Left renal pelvis (tissue), 4 donors: ENCODE results near the gene COL5A1. TPM values are rescaled to one million over a fixed set of nuclear protein-coding genes. Genes with fewer than 3 reads are reported as not detected.
"Not testable (repeated sequence)": the region's sequence is repeated elsewhere in the genome, so short reads cannot be mapped to it uniquely, and the experiment has no call there.

Source experiments
- DNase-seq, 4 donors: peaks; one replicate each; pipeline ENCODE4 v3.0.0-alpha.2; 2013; ENCODE audit warnings: low read depth in 4 of 4, low spot score in 3 of 4
- polyA plus RNA-seq, 4 donors: library from polyadenylated mRNA; unstranded; fragments of 120-200 nt; gene quantifications; one replicate each; pipeline ENCODE4 v1.2.1, GENCODE V29; 2013; ENCODE audit not compliant: insufficient read length in 4 of 4

COL5A1 gene
- polyA plus RNA-seq, 4 donors: 90.9 to 424 (median 114) TPM

DNA sequence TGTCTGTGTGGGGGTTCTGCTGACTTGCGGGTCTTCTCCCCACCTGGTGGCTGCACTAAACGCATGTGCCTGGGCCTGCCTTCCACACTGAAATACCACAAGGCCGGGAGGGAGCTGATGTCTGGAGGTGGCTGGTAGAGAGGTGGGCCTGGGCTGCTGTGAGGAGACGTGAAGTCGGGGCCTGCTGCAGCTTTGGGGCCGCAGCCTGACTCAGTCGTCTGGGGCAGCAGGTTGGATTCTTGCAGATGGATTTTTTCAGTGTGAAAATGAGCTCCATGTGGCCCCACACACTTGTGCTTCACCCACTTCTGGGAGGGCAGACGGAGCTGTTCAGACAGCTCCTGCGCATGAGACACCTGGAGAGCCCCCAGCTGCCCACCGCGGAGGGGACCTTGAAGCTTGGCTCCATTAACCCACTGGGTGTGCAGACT, 29.3 kb downstream of the COL5A1 start:
- DNase-seq: no peak

DNA sequence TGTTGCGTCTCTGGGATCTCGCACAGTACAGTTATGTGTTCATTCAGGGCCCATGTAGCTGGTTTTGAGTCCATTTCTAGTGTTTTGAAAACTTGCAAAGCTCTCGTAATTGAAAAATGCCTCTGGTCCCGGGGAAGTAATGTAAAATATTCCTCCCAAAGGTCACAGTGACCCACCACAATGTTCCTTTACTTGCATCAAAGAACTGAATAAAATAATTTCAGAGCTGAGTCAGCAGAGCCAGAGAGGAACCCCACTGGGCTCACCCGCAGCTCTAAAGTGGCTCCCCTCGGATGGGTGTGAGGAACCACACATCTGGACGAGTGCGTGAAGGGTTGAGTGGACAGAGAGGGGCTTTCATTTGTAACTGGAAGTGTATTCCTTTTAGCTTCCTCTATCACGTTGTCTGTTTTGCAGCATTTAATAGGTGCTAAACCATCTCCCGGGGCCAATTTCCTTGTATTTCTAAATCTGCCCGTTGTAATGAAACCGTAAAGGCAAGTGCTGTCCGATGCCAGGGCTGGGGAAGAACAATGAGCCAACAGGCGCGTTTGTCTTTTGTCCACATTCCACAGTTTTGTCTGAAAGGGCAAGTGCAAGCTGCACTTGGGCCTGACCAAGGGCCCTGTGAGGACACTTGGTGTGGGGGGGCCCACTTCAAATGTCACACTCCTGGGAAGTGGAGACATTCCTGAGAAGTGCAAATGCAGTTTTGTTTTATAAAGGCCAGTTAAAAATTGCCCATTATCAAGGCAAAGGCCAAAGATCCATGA, 29.9 kb downstream of the COL5A1 start:
- no peak for DNase-seq

DNA sequence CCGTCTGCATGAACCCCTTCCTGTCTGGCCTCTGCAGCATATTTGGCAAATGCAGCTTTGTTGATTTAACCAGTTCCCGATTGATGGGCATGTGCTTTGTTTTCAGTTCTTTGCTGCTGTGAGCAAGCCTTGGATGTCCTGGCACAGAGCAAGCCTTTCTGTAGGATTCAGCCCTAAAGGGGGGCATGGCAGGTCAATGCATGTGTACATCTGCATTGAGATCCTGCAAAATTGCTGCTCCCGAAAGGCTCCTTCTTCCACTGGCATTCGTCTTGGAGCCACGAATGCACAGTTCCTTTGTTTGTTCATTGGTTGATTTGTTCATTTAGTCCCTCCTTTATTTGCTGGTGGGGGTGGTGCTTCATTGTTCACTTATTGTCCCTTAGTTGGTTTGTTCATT, 34.8 kb downstream of the COL5A1 start:
- DNase-seq: no peak

DNA sequence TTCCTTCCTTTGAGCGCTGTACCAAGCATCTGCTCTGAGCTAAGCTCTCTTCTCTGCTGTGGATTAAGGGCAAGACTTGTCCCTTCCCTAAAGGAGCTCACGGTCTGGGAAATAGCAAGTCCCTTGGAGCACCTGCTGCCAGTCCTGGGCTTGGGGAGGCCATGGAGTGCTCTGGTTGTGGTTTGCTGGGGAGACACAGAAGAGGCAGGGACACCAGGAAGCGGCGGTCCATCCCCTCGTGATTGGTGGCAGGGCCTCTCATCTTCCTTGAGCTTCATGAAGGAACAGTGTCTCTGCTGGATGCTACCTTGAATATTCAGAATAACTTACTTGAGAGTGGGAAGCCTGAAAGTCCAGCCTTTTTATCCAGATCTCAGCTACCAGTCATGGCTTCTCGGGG, 35.3 kb downstream of the COL5A1 start:
- DNase-seq: no peak

DNA sequence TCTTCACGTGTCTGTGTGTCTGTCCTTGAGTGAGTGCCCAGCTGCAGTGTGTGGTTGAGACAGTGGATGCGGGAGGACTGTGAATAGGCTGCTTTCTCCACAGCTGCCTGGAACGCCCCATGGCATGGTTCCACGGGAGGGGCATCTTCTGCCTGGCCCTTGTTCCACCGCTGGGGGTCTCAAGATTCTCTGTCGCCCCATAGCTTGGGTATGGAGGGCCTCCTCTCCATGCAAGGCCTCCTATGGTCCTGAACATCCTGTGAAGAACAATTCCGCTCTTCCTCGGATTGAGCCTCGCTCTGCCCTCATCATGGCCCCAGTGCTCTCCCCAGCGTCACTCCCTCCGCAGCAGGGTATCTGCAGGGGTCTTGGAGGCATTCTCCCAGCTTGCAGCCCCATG, 36.1 kb downstream of the COL5A1 start:
- DNase-seq: no peak

- no peak for DNase-seq
These were observed 36.6 kb downstream of the COL5A1 start for GRCh38 chr9:134678206-134678605.

DNA sequence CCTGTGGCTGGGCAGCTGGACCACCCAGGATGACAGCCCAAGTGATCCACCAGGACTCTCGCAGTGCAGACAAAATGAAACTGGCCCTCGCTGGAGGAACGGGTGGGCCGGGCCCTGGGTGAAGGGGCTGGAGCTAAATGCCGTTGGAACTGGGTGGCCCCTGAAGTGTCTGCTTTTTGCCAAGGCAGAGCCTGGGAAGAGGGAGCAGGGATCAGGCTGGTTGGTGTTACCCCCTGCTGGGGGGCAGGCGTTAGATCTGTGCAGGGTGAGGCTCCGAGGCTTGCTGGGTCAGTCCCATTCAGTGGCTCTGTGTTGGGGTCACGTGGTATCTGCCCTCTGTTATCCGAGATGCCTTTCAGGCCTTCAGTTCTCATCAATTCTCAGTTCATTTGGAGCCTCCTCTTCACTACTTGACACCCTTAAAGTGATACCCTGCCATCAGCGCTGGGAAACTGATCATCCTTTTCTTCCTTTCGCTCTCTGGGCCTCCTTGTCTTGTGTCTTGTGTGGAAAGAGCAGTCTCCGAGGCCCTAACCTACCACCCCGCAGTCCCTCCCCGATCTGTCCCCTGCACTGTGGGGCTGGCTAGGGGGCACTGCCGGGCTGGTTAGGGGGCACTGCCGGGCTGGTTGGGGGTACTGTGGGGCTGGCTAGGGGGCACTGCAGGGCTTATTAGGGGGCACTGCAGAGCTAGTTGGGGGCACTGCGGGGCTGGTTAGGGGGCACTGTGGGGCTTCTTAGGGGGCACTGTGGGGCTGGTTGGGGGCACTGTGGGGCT, 37.3 kb downstream of the COL5A1 start:
- DNase-seq: no peak

DNA sequence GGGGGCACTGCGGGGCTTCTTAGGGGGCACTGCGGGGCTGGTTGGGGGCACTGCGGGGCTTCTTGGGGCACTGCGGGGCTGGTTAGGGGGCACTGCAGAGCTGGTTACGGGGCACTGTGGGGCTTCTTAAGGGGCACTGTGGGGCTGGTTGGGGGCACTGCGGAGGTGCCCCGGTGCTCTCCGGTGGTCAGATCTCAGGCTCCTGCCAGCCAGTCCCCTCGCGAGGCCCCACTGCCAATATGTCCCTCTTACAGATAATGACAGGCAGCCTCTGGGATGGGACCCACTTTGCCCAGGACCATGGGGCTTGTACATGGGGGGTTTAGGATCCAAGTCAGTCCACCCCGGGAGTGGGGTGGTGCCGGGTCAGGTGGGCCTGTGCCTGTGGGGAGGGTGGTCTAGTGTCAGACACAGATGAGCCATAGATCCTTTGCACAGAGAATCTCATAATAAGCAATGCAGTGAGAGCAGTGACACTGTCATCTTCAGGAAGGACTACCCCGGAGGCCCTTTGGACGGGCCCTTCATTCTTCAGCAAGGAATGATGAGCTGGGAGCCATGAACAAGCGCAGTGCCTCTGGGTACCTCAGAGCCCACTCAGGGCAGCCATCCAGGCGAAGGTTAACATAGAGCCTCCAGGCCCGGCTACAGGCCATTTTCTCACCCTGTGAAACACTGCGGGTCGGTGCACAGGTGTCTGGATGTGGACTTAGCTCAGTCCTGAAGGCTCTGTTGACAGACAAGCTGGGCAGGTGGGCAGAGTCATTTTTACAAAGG, 38.2 kb downstream of the COL5A1 start:
- no peak for DNase-seq

DNA sequence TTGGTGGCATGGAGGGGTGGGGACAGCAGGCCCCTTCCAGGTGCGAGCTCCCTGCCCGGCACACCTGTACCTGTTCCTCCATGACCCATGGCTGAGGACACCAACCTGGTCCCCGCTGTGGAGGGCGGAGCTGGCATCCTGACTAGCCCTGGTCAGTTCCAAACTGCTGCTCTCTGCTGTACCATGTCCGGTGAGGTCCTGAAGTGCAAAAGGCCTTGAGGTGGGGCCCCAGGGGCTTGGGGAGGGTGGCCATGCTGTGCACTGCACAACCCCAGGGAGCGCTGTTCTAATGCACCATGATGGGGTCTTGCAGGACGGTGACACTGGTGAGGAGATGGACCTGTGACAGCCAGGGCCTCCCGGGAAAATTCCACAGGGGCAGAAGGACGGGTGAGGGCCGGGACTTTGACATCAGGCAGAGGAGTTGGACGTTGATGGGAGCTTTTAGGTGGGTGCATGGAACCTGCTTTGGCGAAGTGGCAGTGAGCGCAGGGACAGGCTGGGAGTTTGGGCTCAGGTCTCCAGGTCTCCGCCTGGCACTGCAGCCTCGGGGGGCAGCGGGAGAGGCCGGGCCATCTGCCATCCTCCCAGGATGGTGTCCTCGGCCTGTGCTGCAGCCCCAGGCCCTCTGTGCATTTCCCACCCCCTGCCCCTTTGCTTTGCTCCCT, 38.9 kb downstream of the COL5A1 start:
- no peak for DNase-seq

DNA sequence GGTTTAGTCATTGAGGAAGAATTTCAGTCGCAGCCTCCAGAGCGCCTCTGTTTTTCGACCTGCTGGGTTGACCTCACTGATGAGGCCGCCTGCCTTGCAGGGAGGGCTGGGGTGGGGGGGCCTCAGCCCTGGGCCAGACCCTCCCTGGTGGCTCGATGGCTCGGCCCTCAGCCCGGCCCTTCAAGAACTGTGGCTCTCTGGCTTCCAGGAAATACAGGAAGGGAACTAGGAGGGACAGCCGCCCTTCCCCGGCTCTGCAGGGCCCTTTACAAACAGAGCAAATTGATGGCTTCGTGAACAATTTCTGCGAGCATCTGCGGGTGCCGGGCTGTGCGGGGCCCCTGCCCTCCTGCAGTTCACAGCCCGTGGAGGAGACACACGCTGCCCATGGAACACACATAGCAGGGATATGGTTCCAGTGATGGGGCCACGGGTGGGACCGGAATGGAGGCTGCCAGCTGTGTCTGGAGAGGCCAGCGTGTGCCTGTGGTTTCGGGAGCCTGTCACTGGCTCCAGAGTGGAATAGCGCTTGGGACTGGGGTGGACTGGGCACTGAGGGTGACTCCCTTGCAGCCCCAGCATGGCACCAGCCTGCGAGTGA, 39.6 kb downstream of the COL5A1 start:
- no peak for DNase-seq

- DNase-seq: no peak
These were observed 40.4 kb downstream of the COL5A1 start for GRCh38 chr9:134682026-134682425.

DNA sequence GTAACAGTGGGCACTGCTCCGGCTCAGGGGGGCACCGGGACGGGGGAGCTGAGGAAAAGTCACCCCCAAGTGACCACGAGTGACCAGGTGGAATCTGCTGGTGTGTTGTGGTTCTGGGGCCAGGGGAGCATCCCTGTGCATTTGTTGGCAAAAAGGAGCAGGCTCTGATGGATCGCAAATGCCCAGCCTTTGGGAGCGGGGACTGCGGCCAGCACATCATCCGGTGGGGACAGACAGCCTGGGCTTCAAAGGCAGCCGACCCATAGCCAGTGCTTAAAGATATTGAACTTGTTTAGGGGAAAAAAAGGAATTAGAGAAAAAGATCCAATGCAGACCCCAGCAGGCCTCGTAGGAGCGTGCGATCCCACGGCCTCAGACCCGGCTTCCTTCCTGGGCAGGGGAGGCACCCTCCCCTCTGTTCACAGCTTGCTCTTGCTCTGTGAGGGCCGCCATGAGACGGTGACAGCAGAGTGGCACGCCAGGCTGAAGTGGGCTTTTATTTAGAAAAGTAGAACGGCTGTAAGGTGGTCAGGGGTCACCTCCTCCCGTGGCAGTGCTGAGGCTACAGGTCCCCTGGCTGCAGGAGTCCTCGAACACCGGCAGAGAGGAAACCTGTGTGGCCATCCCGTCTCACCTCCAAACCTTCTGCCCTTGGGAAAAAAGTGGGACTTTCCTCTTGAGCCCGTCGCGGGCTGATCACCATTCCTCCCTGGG, 41.2 kb downstream of the COL5A1 start:
- no peak for DNase-seq

- no peak for DNase-seq
These were observed 42.2 kb downstream of the COL5A1 start for GRCh38 chr9:134683714-134684374.

- no peak for DNase-seq
These were observed 42.7 kb downstream of the COL5A1 start for GRCh38 chr9:134684375-134684723.

DNA sequence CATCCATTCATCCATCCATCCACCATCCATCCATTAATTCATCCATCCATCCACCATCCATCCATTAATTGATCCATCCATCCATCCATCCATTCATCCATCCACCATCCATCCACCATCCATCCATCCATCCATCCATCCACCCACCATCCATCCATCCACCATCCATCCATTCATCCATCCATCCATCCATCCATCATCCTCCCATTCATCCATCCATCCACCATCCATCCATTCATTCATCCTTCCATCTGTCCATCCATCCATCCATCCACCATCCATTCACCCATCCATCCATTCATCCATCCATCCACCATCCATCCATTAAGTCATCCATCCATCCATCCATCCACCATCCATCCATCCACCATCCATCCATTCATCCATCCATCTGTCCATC, 43.3 kb downstream of the COL5A1 start:
- DNase-seq: not testable (repeated sequence)

GRCh38 chr9:134685784-134686183, 44.2 kb downstream of the COL5A1 start:
- DNase-seq: no peak

DNA sequence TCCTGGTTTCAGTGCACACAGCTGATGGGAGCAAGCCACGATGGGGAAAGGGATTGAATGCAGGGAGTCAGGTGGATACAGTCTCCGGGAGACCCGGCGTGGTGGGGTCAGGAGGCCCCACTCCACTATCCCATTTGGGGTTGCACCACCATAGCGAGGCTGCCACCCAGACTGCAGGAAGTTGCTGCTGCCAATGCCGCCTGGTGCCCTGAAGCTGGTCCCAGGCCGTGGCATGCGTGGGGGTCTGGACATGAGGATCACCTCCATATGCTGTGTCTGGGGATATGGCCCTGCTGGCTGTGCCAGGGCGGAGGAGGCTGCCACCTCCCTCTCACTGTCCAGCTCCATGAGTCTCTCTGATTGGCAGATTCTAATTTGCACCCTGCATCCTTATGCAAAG, 45.3 kb downstream of the COL5A1 start:
- no peak for DNase-seq

- DNase-seq: no peak
These were observed 46.0 kb downstream of the COL5A1 start for GRCh38 chr9:134687556-134687955.

GRCh38 chr9:134688231-134688630, 46.6 kb downstream of the COL5A1 start:
- no peak for DNase-seq
